Stomach (tissue), 4 donors: Measurements from ENCODE around the gene KCNT2.

Experiments
- POLR2A ChIP-seq, 4 donors: fragments of 450-650 bp; IDR thresholded peaks; one replicate each; pipeline ENCODE4 v1.6.1; 2016; ENCODE audit warnings: antibody characterized with exemption in 4 of 4, control low read depth in 2 of 4, mild to moderate bottlenecking in 1 of 4, moderate library complexity in 1 of 4
- TF ChIP-seq, protein P1 (sequence below), 7 experiments: fragments of 450-650 bp in 4 of 7; fragments of 200-600 bp in 3 of 7; sonication (generic) in 3 of 7; IDR thresholded peaks; one replicate each; pipeline ENCODE4 v1.5.1; 2016 to 2019; ENCODE audit warnings: antibody characterized with exemption in 7 of 7, control low read depth in 2 of 7, mild to moderate bottlenecking in 1 of 7

DNA sequence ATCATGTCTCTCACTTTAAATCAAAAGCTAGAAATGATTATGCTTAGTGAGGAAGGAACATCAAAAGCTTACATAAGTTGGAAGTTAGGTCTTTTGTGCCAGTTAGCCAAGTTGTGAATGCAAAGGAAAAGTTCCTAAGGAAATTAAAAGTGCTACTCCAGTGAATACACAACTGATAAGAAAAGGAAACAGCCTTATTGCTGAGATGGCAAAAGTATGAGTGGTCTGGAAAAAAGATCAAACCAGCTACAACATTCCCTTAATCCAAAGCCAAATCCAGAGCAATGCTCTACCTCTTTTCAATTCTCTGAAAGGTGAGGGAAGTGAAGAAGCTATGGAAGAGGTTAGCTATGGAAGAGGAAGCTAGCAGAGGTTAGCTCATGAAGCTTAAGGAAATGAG, 378.7 kb downstream of the KCNT2 start:
- TF ChIP-seq, protein P1, sequence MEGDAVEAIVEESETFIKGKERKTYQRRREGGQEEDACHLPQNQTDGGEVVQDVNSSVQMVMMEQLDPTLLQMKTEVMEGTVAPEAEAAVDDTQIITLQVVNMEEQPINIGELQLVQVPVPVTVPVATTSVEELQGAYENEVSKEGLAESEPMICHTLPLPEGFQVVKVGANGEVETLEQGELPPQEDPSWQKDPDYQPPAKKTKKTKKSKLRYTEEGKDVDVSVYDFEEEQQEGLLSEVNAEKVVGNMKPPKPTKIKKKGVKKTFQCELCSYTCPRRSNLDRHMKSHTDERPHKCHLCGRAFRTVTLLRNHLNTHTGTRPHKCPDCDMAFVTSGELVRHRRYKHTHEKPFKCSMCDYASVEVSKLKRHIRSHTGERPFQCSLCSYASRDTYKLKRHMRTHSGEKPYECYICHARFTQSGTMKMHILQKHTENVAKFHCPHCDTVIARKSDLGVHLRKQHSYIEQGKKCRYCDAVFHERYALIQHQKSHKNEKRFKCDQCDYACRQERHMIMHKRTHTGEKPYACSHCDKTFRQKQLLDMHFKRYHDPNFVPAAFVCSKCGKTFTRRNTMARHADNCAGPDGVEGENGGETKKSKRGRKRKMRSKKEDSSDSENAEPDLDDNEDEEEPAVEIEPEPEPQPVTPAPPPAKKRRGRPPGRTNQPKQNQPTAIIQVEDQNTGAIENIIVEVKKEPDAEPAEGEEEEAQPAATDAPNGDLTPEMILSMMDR (IDR thresholded peaks at IDR 0.05), result no peak
- TF ChIP-seq POLR2A (IDR thresholded peaks at IDR 0.05), result no peak
